GM19328 (cell line): ENCODE measurements around the gene CBLN1.

Experiments used
- ATAC-seq: cut with Tn5 transposase; IDR thresholded peaks from one replicate; pipeline ENCODE4 v1.9.1; 2021; ENCODE audit warnings: mild to moderate bottlenecking, moderate library complexity; ENCODE audit not compliant: unreplicated experiment

The CBLN1 gene

GRCh38 chr16:49281480-49281842 is at the start of gene CBLN1:
Gene CBLN1, minus strand, starts transcription at chr16:49281838. Its CDS starts 373 bp downstream, at chr16:49281465.
- ATAC-seq, result peak; percentile 8

GRCh38 chr16:49330562-49331201 is 49.0 kb upstream of the CBLN1 start:
- ATAC-seq, result no peak

- ATAC-seq, result no peak
Measured at GRCh38 chr16:49328325-49328724, 46.7 kb upstream of the CBLN1 start.

GRCh38 chr16:49327466-49327865 is 45.8 kb upstream of the CBLN1 start:
- ATAC-seq, result no peak

- ATAC-seq, result no peak
Measured at GRCh38 chr16:49324703-49325102, 43.1 kb upstream of the CBLN1 start.

- ATAC-seq, result no peak
Measured at GRCh38 chr16:49315602-49316001, 34.0 kb upstream of the CBLN1 start.

- ATAC-seq, result no peak
Measured at GRCh38 chr16:49312389-49312985, 30.8 kb upstream of the CBLN1 start.

GRCh38 chr16:49311823-49312222 is 30.2 kb upstream of the CBLN1 start:
- no peak for ATAC-seq

GRCh38 chr16:49307176-49307575 is 25.5 kb upstream of the CBLN1 start:
- ATAC-seq, result no peak

GRCh38 chr16:49305406-49305805 is 23.8 kb upstream of the CBLN1 start:
- ATAC-seq, result no peak

- no peak for ATAC-seq
Measured at GRCh38 chr16:49292413-49292812, 10.8 kb upstream of the CBLN1 start.

- no peak for ATAC-seq
Measured at GRCh38 chr16:49287572-49287971, 5.9 kb upstream of the CBLN1 start.

- ATAC-seq, result no peak
Measured at GRCh38 chr16:49284962-49285361, 3.3 kb upstream of the CBLN1 start.

GRCh38 chr16:49283376-49284049 is 1.9 kb upstream of the CBLN1 start:
- ATAC-seq, result no peak

GRCh38 chr16:49282690-49283375 is 1.2 kb upstream of the CBLN1 start:
- no peak for ATAC-seq

GRCh38 chr16:49281843-49282642 is 405 bp upstream of the CBLN1 start:
- ATAC-seq, result peak; percentile 82

GRCh38 chr16:49280841-49281371 is 732 bp downstream of the CBLN1 start:
- ATAC-seq, result no peak

- ATAC-seq, result no peak
Measured at GRCh38 chr16:49280105-49280741, 1.4 kb downstream of the CBLN1 start.

- ATAC-seq, result no peak
Measured at GRCh38 chr16:49278944-49279725, 2.5 kb downstream of the CBLN1 start.

- no peak for ATAC-seq
Measured at GRCh38 chr16:49278567-49278827, 3.1 kb downstream of the CBLN1 start.
